Loucy (cell line): ENCODE results near the gene FAM240A.

Experiments
- EZH2phosphoT487 ChIP-seq: fragments of 200-600 bp; IDR thresholded peaks from 2 replicates; pipeline ENCODE4 v1.6.1; 2018; ENCODE audit warnings: antibody characterized with exemption, mild to moderate bottlenecking, moderate library complexity, borderline replicate concordance
- TF ChIP-seq, protein P1 (sequence below): fragments of 200-600 bp; sonication (generic); conservative IDR thresholded peaks from 2 replicates; pipeline ENCODE4 v1.5.1; 2014; ENCODE audit warnings: mild to moderate bottlenecking, antibody characterized with exemption, low read length

DNA sequence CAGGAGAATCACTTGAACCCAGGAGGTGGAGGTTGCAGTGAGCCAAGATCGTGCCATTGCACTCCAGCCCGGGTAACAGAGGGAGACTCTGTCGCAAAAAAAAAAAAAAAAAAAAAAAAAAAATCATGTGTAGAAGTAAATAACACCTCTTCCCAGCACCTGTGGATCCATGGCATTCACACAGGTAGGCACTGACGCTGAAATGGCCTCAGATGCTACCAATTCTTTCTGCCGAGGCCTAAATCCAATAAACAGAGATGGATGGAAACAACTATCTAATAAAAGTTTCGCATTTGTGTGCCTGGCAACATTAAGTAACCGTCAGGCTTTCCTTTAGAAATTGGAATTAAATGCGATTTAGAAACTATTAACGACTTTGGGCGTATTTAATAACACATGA is 35.9 kb upstream of the FAM240A start:
- TF ChIP-seq, protein P1, sequence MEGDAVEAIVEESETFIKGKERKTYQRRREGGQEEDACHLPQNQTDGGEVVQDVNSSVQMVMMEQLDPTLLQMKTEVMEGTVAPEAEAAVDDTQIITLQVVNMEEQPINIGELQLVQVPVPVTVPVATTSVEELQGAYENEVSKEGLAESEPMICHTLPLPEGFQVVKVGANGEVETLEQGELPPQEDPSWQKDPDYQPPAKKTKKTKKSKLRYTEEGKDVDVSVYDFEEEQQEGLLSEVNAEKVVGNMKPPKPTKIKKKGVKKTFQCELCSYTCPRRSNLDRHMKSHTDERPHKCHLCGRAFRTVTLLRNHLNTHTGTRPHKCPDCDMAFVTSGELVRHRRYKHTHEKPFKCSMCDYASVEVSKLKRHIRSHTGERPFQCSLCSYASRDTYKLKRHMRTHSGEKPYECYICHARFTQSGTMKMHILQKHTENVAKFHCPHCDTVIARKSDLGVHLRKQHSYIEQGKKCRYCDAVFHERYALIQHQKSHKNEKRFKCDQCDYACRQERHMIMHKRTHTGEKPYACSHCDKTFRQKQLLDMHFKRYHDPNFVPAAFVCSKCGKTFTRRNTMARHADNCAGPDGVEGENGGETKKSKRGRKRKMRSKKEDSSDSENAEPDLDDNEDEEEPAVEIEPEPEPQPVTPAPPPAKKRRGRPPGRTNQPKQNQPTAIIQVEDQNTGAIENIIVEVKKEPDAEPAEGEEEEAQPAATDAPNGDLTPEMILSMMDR: no peak
- TF ChIP-seq EZH2phosphoT487: no peak
